ENCODE results near the gene LGALSL.

GRCh38 chr2:64469261-64469660, 15.3 kb downstream of the LGALSL start:
- TF ChIP-seq CTCF (IDR thresholded peaks at IDR 0.05) (no peak), POLR2AphosphoS5 (IDR thresholded peaks at IDR 0.05) (no peak), POLR2A (IDR thresholded peaks at IDR 0.05) (no peak)
